Karpas-422 (cell line): ENCODE results near the gene ARL6IP6. TPM values are rescaled to one million over a fixed set of nuclear protein-coding genes. Genes with fewer than 3 reads are reported as not detected.
"Not testable (repeated sequence)": the region's sequence is repeated elsewhere in the genome, so short reads cannot be mapped to it uniquely, and the experiment has no call there.

Source experiments
- DNase-seq: peaks from one replicate; pipeline ENCODE4 v3.0.0-alpha.2; 2015
- H2AFZ ChIP-seq: fragments of 200-600 bp; sonication (generic); 2 replicates; pipeline ENCODE4 v1.6.1; 2014; ENCODE audit warnings: antibody characterized with exemption, low read length, mixed read lengths
- H3K27ac ChIP-seq: fragments of 200-600 bp; sonication (generic); 2 replicates; pipeline ENCODE4 v1.5.1; 2014; ENCODE audit warnings: mild to moderate bottlenecking, low read length, moderate library complexity
- H3K27me3 ChIP-seq: fragments of 200-600 bp; sonication (generic); 2 replicates; pipeline ENCODE4 v1.6.1; 2014; ENCODE audit warnings: low read length, mixed read lengths
- H3K36me3 ChIP-seq: fragments of 200-600 bp; sonication (generic); 2 replicates; pipeline ENCODE4 v1.6.1; 2014; ENCODE audit warnings: low read length, mixed read lengths; ENCODE audit not compliant: insufficient read depth
- H3K4me1 ChIP-seq: fragments of 200-600 bp; sonication (generic); 2 replicates; pipeline ENCODE4 v1.6.1; 2014; ENCODE audit warnings: mild to moderate bottlenecking, low read length, mixed read lengths
- H3K4me2 ChIP-seq: fragments of 200-600 bp; sonication (generic); 2 replicates; pipeline ENCODE4 v1.6.1; 2014; ENCODE audit warnings: low read length, low read depth, mild to moderate bottlenecking; ENCODE audit not compliant: poor library complexity, severe bottlenecking
- H3K4me3 ChIP-seq: fragments of 200-600 bp; sonication (generic); 2 replicates; pipeline ENCODE4 v1.5.1; 2014; ENCODE audit warnings: mild to moderate bottlenecking, antibody characterized with exemption, low read length, mixed read lengths
- H3K79me2 ChIP-seq: fragments of 200-600 bp; sonication (generic); 2 replicates; pipeline ENCODE4 v1.6.1; 2014; ENCODE audit warnings: mild to moderate bottlenecking, low read length, mixed read lengths
- H3K9ac ChIP-seq: fragments of 200-600 bp; sonication (generic); 2 replicates; pipeline ENCODE4 v1.6.0; 2014; ENCODE audit warnings: low read length
- H3K9me2 ChIP-seq: fragments of 200-600 bp; sonication (generic), shearing (Covaris generic); replicated peaks from 2 replicates; pipeline ENCODE4 v1.6.0; 2014; ENCODE audit warnings: mild to moderate bottlenecking, low read length, moderate library complexity; ENCODE audit not compliant: insufficient read depth
- H3K9me3 ChIP-seq: fragments of 300-700, 200-600 bp; sonication (generic); 2 replicates; pipeline ENCODE4 v1.6.1; 2014; ENCODE audit warnings: low read length, mixed read lengths
- H4K20me1 ChIP-seq: fragments of 200-600 bp; sonication (generic); 2 replicates; pipeline ENCODE4 v1.6.1; 2014; ENCODE audit warnings: mild to moderate bottlenecking, antibody characterized with exemption, low read length, low read depth; ENCODE audit not compliant: insufficient read depth
- total RNA-seq: library from RNA; depleted of rRNA; stranded (reverse); fragments of >200 nt; shearing (Covaris generic); gene quantifications from 2 replicates; pipeline ENCODE4 v1.2.3, GENCODE V29; 2014; ENCODE audit warnings: low replicate concordance

ARL6IP6 gene
- total RNA-seq, 1 experiment from 2014 or later, result 69.7 TPM

DNA sequence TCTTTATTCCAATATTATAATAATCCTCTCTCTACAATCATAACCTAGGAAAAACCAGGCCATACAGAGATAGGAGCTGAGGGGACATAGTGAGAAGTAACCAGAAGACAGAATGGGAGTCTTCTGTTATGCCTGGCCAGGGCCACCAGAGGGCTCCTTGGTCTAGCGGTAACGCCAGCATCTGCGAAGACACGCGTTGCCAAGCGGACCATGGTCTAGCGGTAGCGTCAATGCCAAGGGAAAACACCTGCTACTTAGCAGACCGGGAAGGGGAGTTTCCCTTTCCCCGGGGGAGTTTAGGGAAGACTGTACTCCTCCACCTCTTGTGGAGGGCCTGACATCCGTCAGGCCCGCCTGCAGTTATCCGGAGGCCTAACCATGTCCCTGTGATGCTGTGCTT is 36.6 kb downstream of the ARL6IP6 start:
- Histone ChIP-seq H3K4me3 (no peak overlapping the region), H3K9ac (no peak overlapping the region), H3K4me2 (no peak overlapping the region), H3K9me2 (no peaks in the 10 kb centered on the region), H3K36me3 (peaks cover 33% of the 10 kb centered on the region), H3K9me3 (no peaks in the 10 kb centered on the region), H2AFZ (no peak overlapping the region), H3K4me1 (no peaks in the 10 kb centered on the region), H3K79me2 (peaks cover 16% of the 10 kb centered on the region), H4K20me1 (no peaks in the 10 kb centered on the region), H3K27me3 (no peaks in the 10 kb centered on the region), H3K27ac (no peak overlapping the region)
- DNase-seq, result no peak

DNA sequence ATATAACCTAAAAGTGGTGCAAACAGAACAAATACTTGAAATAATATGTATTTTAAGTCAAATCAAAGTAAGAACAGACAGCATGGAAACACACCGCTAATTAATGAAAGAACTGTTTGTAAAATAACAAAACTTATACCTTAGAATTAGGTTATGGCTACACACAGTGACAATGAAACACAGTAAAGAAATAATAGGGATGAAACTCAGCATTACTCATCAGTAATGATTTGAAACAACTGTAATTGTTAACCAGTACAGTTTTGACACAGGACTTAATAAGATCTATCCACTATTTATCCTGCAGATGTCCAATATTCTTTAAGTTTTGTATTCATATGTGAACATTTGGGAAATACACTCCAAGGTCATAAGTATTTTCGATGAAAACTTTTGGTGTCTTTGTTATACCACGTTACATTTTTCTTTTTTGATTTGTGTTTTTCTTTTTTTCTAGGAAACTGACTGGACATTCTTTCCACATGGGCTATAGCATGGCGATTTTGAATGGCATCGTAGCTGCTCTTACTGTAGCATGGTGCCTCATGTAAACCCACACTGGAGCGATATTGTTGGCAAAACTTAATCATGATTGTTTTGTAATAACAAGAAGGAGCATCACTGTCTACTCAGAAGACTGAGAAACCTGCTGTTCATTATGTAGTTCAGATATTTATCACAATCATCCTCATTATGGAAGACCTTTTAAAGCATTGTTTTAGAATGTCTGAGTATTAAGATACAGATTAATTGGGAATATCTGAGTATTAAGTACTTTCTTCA is 41.1 kb downstream of the ARL6IP6 start:
- H3K27me3 ChIP-seq, result no peaks in the 10 kb centered on the region
- no peaks in the 10 kb centered on the region for H3K9me2 ChIP-seq
- H3K4me2 ChIP-seq, result no peak overlapping the region
- H2AFZ ChIP-seq, result no peak overlapping the region
- peaks cover 26% of the 10 kb centered on the region; the same call in 1 of the 2 replicates for H3K36me3 ChIP-seq
- H3K4me1 ChIP-seq, result peaks cover 5% of the 10 kb centered on the region
- H3K9ac ChIP-seq, result no peak overlapping the region
- H3K27ac ChIP-seq, result no peak overlapping the region
- H3K4me3 ChIP-seq, result no peak overlapping the region
- H3K79me2 ChIP-seq, result no peaks in the 10 kb centered on the region
- H4K20me1 ChIP-seq, result no peaks in the 10 kb centered on the region
- DNase-seq, result no peak
- H3K9me3 ChIP-seq, result no peaks in the 10 kb centered on the region

DNA sequence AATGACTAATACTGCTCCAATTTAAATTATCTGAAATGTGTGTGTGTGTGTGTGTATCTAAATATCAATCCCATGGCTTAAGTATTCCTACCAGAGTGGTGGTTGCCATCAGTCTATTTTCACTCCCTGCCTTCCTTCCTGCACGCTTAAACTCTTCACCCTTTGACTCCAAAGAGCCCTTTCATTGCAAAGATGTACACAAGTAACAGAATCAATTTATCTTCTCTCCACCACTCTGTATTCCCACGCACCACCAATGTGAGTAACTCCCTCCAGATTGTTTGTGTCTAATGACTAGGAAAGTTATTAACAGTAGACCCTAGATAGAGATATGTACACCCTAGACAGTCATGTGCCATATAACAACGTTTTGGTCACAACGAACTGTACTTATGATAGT is 42.8 kb downstream of the ARL6IP6 start:
- no peak overlapping the region for H3K4me2 ChIP-seq
- H3K4me3 ChIP-seq, result no peak overlapping the region
- H3K79me2 ChIP-seq, result no peaks in the 10 kb centered on the region
- no peaks in the 10 kb centered on the region for H3K9me3 ChIP-seq
- H3K27ac ChIP-seq, result no peak overlapping the region
- peaks cover 7% of the 10 kb centered on the region for H3K4me1 ChIP-seq
- peaks cover 22% of the 10 kb centered on the region; the same call in 1 of the 2 replicates for H3K36me3 ChIP-seq
- no peaks in the 10 kb centered on the region for H3K27me3 ChIP-seq
- no peaks in the 10 kb centered on the region for H4K20me1 ChIP-seq
- no peak for DNase-seq
- H3K9ac ChIP-seq, result no peak overlapping the region
- H2AFZ ChIP-seq, result no peak overlapping the region
- no peaks in the 10 kb centered on the region for H3K9me2 ChIP-seq

DNA sequence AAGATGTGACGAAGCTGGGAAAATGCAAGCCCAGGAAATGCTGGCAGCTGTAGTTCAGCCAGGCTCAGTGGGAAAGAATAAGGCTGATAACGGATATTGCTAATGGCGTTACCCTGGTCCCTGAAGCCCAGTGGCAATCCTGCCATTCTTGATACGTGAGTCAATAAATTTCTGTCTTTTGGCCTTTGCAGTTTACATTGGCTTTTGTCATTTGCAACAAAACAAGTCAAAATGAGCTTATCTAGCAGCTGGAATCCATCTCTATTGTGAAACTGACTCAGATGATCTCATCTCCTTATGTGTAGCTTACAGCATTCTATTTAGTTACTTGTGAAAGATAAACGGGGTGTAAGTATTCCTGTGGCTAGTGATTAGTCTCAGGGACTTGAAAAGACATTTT is 43.8 kb downstream of the ARL6IP6 start:
- Histone ChIP-seq H2AFZ (no peak overlapping the region), H3K4me2 (no peak overlapping the region), H3K36me3 (peaks cover 13% of the 10 kb centered on the region; the same call in 1 of the 2 replicates), H3K4me3 (no peak overlapping the region), H3K4me1 (peaks cover 7% of the 10 kb centered on the region), H3K27me3 (no peaks in the 10 kb centered on the region), H3K9me3 (no peaks in the 10 kb centered on the region), H3K27ac (no peak overlapping the region), H3K9me2 (no peaks in the 10 kb centered on the region), H4K20me1 (no peaks in the 10 kb centered on the region), H3K9ac (no peak overlapping the region), H3K79me2 (no peaks in the 10 kb centered on the region)
- no peak for DNase-seq

DNA sequence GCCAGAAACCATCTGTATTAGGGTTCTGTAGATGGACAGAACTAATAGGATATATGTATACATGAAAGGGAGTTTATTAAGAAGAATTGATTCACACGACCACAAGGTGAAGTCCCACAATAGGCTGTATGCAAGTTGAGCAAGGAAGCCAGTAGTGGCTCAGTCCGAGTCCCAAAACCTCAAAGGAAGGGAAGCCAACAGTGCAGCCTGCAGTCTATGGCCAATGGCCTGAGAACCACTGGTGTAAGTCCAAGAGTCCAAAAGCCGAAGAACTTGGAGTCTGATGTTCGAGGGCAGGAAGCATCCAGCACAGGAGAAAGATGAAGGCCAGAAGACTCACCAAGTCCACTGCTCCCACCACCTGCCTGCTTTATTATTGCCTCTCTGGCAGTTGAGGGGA is 44.8 kb downstream of the ARL6IP6 start:
- not testable (repeated sequence) for H3K4me1 ChIP-seq, H3K9me2 ChIP-seq, H2AFZ ChIP-seq, H3K4me2 ChIP-seq, H3K27ac ChIP-seq, DNase-seq, H3K9ac ChIP-seq, H3K9me3 ChIP-seq, H3K79me2 ChIP-seq, H3K27me3 ChIP-seq, H3K4me3 ChIP-seq, H4K20me1 ChIP-seq
- H3K36me3 ChIP-seq, result peaks cover 13% of the 10 kb centered on the region; the same call in 1 of the 2 replicates

DNA sequence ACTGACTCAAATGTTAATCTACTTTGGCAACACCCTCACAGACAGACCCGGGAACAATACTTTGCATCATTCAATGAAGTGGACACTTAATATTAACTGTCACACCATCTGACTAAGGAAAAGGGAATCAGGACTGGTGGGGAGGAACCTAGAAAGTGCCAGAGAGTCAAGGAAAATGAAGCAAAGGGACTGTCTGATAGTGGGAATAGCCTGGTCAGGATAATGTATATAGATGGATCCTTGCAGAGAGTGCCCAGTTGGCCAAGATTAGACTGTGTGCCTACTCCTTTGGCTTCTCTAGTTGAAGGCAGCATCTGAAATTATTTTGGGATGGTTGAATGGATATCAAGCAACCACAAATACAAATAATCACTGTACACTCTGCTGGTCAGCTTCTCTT is 45.2 kb downstream of the ARL6IP6 start:
- no peak overlapping the region for H3K4me3 ChIP-seq
- H3K9me2 ChIP-seq, result no peaks in the 10 kb centered on the region
- H3K36me3 ChIP-seq, result peaks cover 13% of the 10 kb centered on the region; the same call in 1 of the 2 replicates
- peaks cover 7% of the 10 kb centered on the region for H3K4me1 ChIP-seq
- no peak for DNase-seq
- no peaks in the 10 kb centered on the region for H3K27me3 ChIP-seq
- H2AFZ ChIP-seq, result no peak overlapping the region
- H3K4me2 ChIP-seq, result no peak overlapping the region
- no peak overlapping the region for H3K27ac ChIP-seq
- no peak overlapping the region for H3K9ac ChIP-seq
- H4K20me1 ChIP-seq, result no peaks in the 10 kb centered on the region
- no peaks in the 10 kb centered on the region for H3K79me2 ChIP-seq
- no peaks in the 10 kb centered on the region for H3K9me3 ChIP-seq

DNA sequence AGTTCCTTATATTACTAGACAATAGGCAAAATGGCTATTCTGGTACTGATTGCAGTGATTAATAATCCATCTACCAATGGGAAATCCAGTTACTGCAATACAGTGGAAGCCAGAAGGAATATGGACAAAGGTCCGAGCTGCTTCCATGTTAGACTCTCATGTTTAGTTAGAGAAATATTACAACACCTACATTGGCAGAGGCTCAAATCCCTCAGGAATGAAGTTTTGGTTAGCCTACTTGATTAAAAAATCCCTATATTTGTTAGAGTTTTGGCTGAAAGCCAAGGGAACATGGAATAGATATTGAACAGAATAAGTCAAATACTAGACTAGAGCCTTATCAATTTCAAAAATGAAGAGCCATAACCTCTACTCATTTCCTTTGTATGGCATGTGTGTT is 48.5 kb downstream of the ARL6IP6 start:
- no peak overlapping the region for H2AFZ ChIP-seq
- H3K79me2 ChIP-seq, result no peaks in the 10 kb centered on the region
- no peak overlapping the region for H3K4me2 ChIP-seq
- no peaks in the 10 kb centered on the region for H3K27me3 ChIP-seq
- no peak overlapping the region for H3K9ac ChIP-seq
- no peaks in the 10 kb centered on the region for H4K20me1 ChIP-seq
- H3K27ac ChIP-seq, result no peak overlapping the region
- peaks cover 12% of the 10 kb centered on the region; the same call in 1 of the 2 replicates for H3K36me3 ChIP-seq
- H3K4me1 ChIP-seq, result peaks cover 7% of the 10 kb centered on the region
- H3K4me3 ChIP-seq, result no peak overlapping the region
- H3K9me3 ChIP-seq, result no peaks in the 10 kb centered on the region
- H3K9me2 ChIP-seq, result no peaks in the 10 kb centered on the region
- no peak for DNase-seq

DNA sequence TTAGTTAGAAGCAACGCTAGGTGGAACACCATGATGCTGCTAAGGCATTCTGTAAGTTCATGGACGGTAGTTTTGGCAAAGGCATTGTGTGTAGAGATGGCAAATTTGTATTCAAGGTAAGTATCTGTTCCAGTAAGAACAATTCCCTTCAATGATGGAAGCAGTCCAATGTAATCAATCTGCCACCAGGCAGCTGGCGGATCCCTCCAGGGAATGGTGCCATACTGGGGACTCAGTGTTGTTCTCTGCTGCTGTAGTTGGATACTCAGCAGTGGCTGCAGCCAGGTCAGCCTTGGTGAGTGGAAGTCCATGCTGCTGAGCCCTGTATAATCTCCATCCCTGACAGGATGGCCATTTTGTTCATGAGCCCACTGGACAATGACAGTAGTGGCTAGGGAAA is 62.8 kb downstream of the ARL6IP6 start:
- Histone ChIP-seq H3K9me2 (no peaks in the 10 kb centered on the region), H3K4me2 (no peak overlapping the region), H4K20me1 (no peaks in the 10 kb centered on the region), H3K4me1 (no peaks in the 10 kb centered on the region), H3K9me3 (no peaks in the 10 kb centered on the region), H3K36me3 (no peaks in the 10 kb centered on the region), H2AFZ (no peak overlapping the region), H3K27ac (no peak overlapping the region), H3K79me2 (no peaks in the 10 kb centered on the region), H3K27me3 (no peaks in the 10 kb centered on the region), H3K4me3 (no peak overlapping the region), H3K9ac (no peak overlapping the region)
- no peak for DNase-seq
